Right lobe of liver (tissue), 6 donors: Measurements from ENCODE around the gene PDE4B. TPM values are rescaled to one million over a fixed set of nuclear protein-coding genes. Genes with fewer than 3 reads are reported as not detected.

Experiments used
- ATAC-seq, 4 donors: fragments of 200-7000 bp; cut with Tn5 transposase; one replicate each; pipeline ENCODE4 v1.9.1; 2020; ENCODE audit warnings: mild to moderate bottlenecking in 4 of 4, moderate library complexity in 4 of 4
- DNase-seq, 3 donors: peaks; one replicate each; pipeline ENCODE4 v3.0.0-alpha.2; 2020
- H3K27ac ChIP-seq, 3 donors: fragments of 200-600 bp; one replicate each; pipeline ENCODE4 v1.8.0; 2022
- H3K27me3 ChIP-seq, 2 donors: fragments of 200-600 bp; one replicate each; pipeline ENCODE4 v1.8.0; 2022
- H3K36me3 ChIP-seq, 4 donors: fragments of 200-600 bp; sonication (generic) in 1 of 4; one replicate each; pipeline versions ENCODE4 v1.5.1 to v1.8.0; 2017 to 2022; ENCODE audit warnings: control low read depth in 1 of 4
- H3K4me1 ChIP-seq, 4 donors: fragments of 200-600 bp; sonication (generic) in 1 of 4; one replicate each; pipeline versions ENCODE4 v1.5.1 to v1.8.0; 2017 to 2022; ENCODE audit warnings: control low read depth in 1 of 4
- H3K4me3 ChIP-seq, 3 donors: fragments of 200-600 bp; one replicate each; pipeline ENCODE4 v1.8.0; 2022
- H3K9me3 ChIP-seq, 4 donors: fragments of 200-600 bp; sonication (generic) in 1 of 4; one replicate each; pipeline versions ENCODE4 v1.5.1 to v1.8.0; 2017 to 2022; ENCODE audit warnings: control low read depth in 1 of 4
- POLR2A ChIP-seq: fragments of 450-650 bp; IDR thresholded peaks from one replicate; pipeline ENCODE4 v1.6.1; 2017; ENCODE audit warnings: antibody characterized with exemption, mild to moderate bottlenecking
- WGBS: methylation state at CpG from one replicate; pipeline ENCODE4 v1.1.6; 2018; ENCODE audit warnings: low coverage, low lambda C conversion rate; ENCODE audit not compliant: insufficient coverage; ENCODE audit errors: missing lambda C conversion rate; 5-methylcytosine and 5-hydroxymethylcytosine counted together
- intact Hi-C, 2 donors: fragments of 100-400 bp; cut with DNase I; formaldehyde crosslinking; loops; one replicate each; pipeline versions ENCODE4 v1.11.2 to v1.14.1; 2022
- total RNA-seq, 6 experiments: library from RNA; depleted of rRNA in 2 of 6; stranded (reverse); fragments of >200 nt in 2 of 6; fragmentation: NEBNext Ultra II Directional in 3 of 6; extraction: Animal tissue kit (Norgen Biotek cat#: 25700) in 3 of 6; gene quantifications; one replicate each; pipeline versions ENCODE4 v1.1.0 to v1.2.4, GENCODE V29; 2016 to 2023
- TF ChIP-seq, protein P1 (sequence below), 4 donors: fragments of 200-600 bp in 3 of 4; fragments of 450-650 bp in 1 of 4; IDR thresholded peaks; one replicate each; pipeline versions ENCODE4 v1.5.1 to v1.8.0; 2016 to 2022; ENCODE audit warnings: antibody characterized with exemption in 4 of 4, mild to moderate bottlenecking in 2 of 4
- donor health status: DM: no; HTN: yes; CAD: no.
- donor health status: DM: no; HTN: no; CAD: no.
- donor health status: DM: no; HTN: no; CAD: no.
- donor health status: DM: no; HTN: yes; CAD: no.
- donor health status: DM: no; HTN: yes; CAD: no.

Gene PDE4B
- total RNA-seq, 6 experiments from 2014 or later = 1.4 to 6.4 (median 2.4) TPM

DNA sequence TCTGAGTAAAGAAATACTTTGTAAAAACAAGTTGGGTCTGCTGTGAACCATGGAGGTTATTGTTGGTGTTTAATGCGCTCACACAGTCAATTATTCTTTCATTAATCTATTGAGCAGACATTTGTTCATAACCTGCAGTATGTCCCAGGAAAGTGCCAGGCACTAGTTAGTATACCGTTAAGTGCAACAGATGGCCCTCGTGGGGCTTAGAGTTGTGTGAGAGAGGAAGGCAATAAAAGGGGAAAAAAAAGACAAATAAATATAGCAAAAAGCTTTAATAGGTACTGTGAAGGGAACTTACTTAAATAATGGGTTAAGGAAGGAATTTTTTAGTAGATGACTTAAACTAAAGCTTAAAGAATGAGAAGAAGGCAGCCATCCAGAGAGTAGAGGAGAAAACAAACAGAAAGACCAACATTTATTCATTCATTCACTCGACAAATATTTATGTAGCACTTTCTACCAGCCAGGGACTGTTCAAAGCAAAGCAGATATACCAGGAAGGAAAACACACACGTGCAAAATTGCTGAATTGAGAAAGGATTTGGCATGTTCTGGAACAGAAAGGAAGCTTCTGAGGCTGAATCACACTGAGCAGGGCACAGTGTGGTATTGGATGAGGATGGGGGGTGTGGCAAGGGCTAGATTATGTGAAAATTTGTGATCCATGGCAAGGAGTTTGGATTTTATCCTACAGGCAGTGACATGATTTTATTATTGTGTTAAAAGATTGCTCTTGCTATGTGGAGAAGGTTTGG lies 445.2 kb downstream of the PDE4B start:
- DNase-seq (no peak), ATAC-seq (peak in 1 of 4 donors; percentile 35)
- no peaks in the 10 kb centered on the region for H3K36me3 ChIP-seq
- no peaks in the 10 kb centered on the region for H3K27me3 ChIP-seq
- 55% methylated on average over 5 of the region's 5 CpGs for WGBS
- H3K9me3 ChIP-seq = no peaks in the 10 kb centered on the region
- no peak for TF ChIP-seq POLR2A
- TF ChIP-seq, protein P1, sequence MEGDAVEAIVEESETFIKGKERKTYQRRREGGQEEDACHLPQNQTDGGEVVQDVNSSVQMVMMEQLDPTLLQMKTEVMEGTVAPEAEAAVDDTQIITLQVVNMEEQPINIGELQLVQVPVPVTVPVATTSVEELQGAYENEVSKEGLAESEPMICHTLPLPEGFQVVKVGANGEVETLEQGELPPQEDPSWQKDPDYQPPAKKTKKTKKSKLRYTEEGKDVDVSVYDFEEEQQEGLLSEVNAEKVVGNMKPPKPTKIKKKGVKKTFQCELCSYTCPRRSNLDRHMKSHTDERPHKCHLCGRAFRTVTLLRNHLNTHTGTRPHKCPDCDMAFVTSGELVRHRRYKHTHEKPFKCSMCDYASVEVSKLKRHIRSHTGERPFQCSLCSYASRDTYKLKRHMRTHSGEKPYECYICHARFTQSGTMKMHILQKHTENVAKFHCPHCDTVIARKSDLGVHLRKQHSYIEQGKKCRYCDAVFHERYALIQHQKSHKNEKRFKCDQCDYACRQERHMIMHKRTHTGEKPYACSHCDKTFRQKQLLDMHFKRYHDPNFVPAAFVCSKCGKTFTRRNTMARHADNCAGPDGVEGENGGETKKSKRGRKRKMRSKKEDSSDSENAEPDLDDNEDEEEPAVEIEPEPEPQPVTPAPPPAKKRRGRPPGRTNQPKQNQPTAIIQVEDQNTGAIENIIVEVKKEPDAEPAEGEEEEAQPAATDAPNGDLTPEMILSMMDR (IDR thresholded peaks at IDR 0.05) = no peak
- H3K4me3 ChIP-seq = no peak overlapping the region
- H3K4me1 ChIP-seq = no peaks in the 10 kb centered on the region
- H3K27ac ChIP-seq = no peak overlapping the region
- intact Hi-C loops = no loop called here

DNA sequence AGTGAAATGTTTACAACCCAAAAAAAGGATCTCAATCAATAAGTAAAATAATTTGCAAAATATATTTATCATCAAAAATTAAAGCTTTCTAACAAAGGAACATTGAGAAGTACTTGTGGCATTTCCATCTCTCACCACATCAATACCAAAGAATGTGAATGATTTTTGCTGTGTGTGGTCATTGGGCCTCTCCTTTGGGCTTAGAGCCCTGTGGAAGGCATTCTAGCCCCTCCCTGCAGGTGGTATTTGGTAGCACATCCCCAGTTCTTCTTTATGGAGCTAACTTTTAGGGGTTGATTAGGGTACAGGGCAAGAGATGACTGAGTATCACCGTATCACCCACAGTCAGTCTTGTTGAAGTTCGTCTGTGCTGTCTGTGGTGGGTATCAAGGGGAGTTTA lies 447.1 kb downstream of the PDE4B start:
- WGBS = 50% methylated on average over 1 of the region's 2 CpGs
- intact Hi-C loops = loop anchor here (5.0 kb wide), 2 partner anchors 278 to 283 kb away; no protein-coding TSS in a partner anchor
- TF ChIP-seq POLR2A = no peak
- TF ChIP-seq, protein P1 (IDR thresholded peaks at IDR 0.05) = no peak
- Histone ChIP-seq H3K27ac (no peak overlapping the region), H3K27me3 (no peaks in the 10 kb centered on the region), H3K36me3 (no peaks in the 10 kb centered on the region), H3K4me3 (no peak overlapping the region), H3K9me3 (no peaks in the 10 kb centered on the region), H3K4me1 (no peaks in the 10 kb centered on the region)
- DNase-seq = no peak
- no peak for ATAC-seq

DNA sequence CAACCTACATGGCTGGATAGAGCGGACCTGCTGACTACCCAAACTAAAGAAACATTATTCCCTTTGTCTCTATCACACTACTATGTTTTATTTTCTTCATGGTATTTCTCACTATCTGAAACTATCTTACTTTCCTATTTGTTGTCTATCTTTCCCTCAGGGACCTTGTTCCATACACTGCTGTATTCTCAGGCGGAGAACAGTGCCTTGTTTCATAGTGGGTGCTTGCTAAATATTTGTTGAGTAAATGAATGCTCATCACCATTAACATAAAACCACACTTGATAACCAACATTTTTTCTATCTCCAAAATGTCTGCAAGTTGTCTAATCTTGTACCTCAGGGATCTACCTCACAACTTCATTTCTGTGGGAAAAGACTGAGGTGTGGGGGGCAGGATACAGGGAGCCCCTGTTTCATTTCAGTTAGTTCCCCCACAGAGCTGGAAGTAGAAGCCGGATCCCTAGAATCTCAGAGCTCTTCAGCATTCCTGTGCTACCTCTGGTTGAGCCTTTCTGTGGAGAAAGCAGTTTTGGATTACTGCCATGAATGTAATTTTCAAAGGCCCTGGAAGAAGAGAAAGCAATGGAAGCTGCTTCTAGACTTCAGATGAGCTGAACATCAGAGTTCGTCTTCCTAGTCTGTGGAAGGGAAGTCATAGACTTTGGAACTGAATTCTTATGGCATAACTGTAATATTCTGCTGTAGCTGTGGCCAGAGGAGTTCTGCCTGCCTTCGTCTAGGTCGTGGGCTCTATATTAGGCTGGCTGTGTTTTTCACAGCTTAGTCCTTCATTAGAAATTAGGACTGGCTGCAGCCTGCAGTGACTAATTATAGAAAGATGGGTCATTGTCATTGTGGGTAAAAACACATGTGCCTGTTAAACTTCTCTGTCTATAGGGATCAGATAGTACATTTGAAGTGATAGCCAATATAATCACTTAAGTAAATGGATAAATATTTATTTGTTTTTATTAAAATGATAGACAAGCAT lies 448.1 kb downstream of the PDE4B start:
- Histone ChIP-seq H3K27ac (no peak overlapping the region), H3K36me3 (no peaks in the 10 kb centered on the region), H3K27me3 (no peaks in the 10 kb centered on the region), H3K9me3 (no peaks in the 10 kb centered on the region), H3K4me3 (no peak overlapping the region), H3K4me1 (no peaks in the 10 kb centered on the region)
- intact Hi-C loops = loop anchor here (5.0 kb wide), 2 partner anchors 278 to 283 kb away; no protein-coding TSS in a partner anchor
- TF ChIP-seq, protein P1 (IDR thresholded peaks at IDR 0.05) = no peak
- TF ChIP-seq POLR2A = no peak
- no peak for DNase-seq
- ATAC-seq = no peak
- WGBS = 65% methylated on average over 5 of the region's 6 CpGs

DNA sequence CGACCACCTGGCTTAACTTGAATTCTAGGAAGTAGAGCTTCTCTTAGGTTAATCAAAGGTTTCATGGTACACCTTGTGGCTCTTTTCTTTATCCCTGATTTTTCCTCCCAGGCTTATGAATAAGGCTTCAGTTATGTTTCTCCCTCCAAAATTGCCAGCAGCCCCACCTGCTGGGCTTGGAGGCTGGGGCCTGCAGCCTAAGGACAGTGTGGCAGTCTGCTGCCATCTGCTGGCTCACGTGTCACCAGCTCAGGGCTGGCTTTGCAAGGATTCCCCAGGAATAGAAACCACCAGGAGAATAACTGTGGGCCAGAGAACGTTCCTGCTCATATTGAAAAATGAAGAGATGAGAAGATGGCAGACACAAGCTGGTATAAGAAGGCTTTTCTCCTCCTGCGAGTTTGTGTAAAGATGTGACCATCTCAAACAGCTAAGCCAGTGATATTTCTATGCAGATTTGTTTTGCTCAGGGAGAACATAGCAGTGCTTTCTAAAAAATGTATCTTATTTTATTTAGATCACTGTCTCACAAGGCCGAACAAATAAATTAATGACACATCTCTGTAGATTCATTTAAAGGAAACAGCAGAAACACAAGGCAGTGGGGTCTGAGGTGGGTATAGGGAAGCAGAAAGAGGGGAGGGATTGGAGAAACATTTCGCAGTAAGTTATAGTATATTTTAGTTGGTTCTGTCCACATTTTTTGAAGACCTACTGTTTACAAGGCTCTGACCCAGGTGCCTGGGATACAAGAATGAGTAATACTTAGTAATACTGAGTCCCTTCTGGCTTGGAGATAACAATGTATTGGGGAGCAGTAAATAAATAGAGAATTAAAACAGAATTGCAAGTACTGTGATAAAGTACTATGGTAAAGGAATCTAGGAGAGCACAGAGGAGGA lies 450.2 kb downstream of the PDE4B start:
- Histone ChIP-seq H3K9me3 (no peaks in the 10 kb centered on the region), H3K4me3 (no peak overlapping the region), H3K27ac (no peak overlapping the region), H3K4me1 (no peaks in the 10 kb centered on the region), H3K36me3 (no peaks in the 10 kb centered on the region), H3K27me3 (no peaks in the 10 kb centered on the region)
- ATAC-seq = peak; percentile 99 to 100 (median 100)
- WGBS = 33% methylated on average over 6 of the region's 6 CpGs
- no peak for TF ChIP-seq POLR2A
- TF ChIP-seq, protein P1 (IDR thresholded peaks at IDR 0.05) = peak; percentile 99 to 100 (median 100)
- DNase-seq = peak; percentile 84 to 88 (median 87)
- intact Hi-C loops = loop anchor here (5.0 kb wide), 2 partner anchors 281 to 286 kb away; no protein-coding TSS in a partner anchor
